Inflammatory macrophage treated with lipopolysaccharide for 4 hours (primary cell): ENCODE results near the gene PTOV1.

Experiments used
- DNase-seq: peaks from one replicate; pipeline ENCODE4 v3.0.0-alpha.2; 2020

PTOV1 gene

GRCh38 chr19:49850487-49851342 lies at the start of gene PTOV1:
PTOV1 (plus strand) TSS chr19:49851159.
- DNase-seq = peak; percentile 93

GRCh38 chr19:49801401-49801888 lies 49.5 kb upstream of the PTOV1 start:
- DNase-seq = no peak

- DNase-seq = no peak
These were observed 48.8 kb upstream of the PTOV1 start for GRCh38 chr19:49801966-49802661.

- DNase-seq = no peak
These were observed 48.0 kb upstream of the PTOV1 start for GRCh38 chr19:49802836-49803528.

GRCh38 chr19:49803529-49803856 lies 47.5 kb upstream of the PTOV1 start:
- no peak for DNase-seq

GRCh38 chr19:49805822-49806619 lies 44.9 kb upstream of the PTOV1 start:
- DNase-seq = no peak

- no peak for DNase-seq
These were observed 44.4 kb upstream of the PTOV1 start for GRCh38 chr19:49806620-49806959.

GRCh38 chr19:49807058-49807903 lies 43.7 kb upstream of the PTOV1 start:
- peak; percentile 49 for DNase-seq

- no peak for DNase-seq
These were observed 42.9 kb upstream of the PTOV1 start for GRCh38 chr19:49807904-49808675.

- peak; percentile 84 for DNase-seq
These were observed 42.2 kb upstream of the PTOV1 start for GRCh38 chr19:49808711-49809159.

GRCh38 chr19:49809160-49809940 lies 41.6 kb upstream of the PTOV1 start:
- DNase-seq = peak; percentile 67

- DNase-seq = no peak
These were observed 41.0 kb upstream of the PTOV1 start for GRCh38 chr19:49809941-49810389.

- no peak for DNase-seq
These were observed 39.6 kb upstream of the PTOV1 start for GRCh38 chr19:49811328-49811727.

- DNase-seq = no peak
These were observed 38.4 kb upstream of the PTOV1 start for GRCh38 chr19:49812452-49812996.

- peak; percentile 98 for DNase-seq
These were observed 37.7 kb upstream of the PTOV1 start, which contains the start of gene FUZ for GRCh38 chr19:49812997-49813861. FUZ (minus strand) TSS chr19:49813292; CDS start chr19:49813106, 186 bp downstream.

GRCh38 chr19:49814010-49814409 lies 36.9 kb upstream of the PTOV1 start:
- DNase-seq = no peak

GRCh38 chr19:49816590-49816989 lies 34.4 kb upstream of the PTOV1 start:
- no peak for DNase-seq

- DNase-seq = peak; percentile 88
These were observed 32.9 kb upstream of the PTOV1 start, which contains the start of gene MED25 for GRCh38 chr19:49817964-49818648. MED25 (plus strand) TSS chr19:49818289; CDS start chr19:49818342, 53 bp downstream.
